ENCODE results near the gene STX19.
A peak's percentile ranks its signal among the peaks of the same experiment; 100 is the strongest.

The STX19 gene

DNA sequence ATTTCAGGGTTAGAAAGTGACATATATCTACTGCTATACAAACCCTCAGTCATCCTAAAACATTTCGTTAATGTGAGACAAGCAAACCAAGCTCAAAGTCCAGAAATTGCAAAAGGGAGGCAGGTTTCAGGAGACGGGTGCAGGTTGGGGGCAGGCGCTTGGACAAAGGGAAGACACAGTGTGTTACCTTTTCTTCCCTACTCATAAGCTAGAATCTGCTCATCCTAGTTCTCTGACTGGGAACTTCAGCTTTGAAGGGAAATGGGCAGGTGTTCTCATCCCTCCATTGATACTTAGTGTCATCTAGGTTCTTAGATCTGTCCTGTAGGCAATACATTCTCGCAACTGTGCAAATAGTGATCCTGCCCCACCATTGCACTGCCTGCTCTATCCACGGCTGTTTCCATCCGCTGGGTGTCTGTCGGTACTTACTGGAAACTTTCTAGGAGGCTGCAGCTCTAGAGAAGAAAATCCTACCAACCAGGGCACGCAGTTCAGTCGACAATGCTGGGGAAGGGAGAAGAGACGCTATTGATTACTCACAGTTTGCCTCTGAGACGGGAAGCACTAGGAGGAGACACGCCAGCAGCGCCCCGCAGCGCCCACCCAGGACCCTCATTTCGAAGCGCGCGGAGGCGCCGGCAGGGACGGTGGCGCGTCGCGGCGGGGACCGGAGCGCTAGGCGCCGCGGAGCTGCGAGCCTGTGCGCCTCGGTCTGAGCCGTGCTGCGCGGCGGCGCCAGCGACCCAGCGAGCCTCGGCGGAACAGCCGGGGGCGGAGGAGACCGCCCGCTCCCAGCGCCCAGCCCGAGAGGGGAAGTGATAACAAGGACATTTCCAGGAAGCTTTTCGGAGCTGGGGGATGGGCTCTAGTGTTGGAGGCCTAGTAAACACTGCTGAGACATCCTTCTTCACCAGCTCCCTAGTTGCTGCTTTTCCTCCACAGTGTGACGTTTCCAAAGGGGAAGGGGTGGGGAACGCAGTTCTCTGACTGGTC is 55.0 kb downstream of the STX19 start, which contains the start of gene PROS1 (continued):
- TF ChIP-seq, protein P1, sequence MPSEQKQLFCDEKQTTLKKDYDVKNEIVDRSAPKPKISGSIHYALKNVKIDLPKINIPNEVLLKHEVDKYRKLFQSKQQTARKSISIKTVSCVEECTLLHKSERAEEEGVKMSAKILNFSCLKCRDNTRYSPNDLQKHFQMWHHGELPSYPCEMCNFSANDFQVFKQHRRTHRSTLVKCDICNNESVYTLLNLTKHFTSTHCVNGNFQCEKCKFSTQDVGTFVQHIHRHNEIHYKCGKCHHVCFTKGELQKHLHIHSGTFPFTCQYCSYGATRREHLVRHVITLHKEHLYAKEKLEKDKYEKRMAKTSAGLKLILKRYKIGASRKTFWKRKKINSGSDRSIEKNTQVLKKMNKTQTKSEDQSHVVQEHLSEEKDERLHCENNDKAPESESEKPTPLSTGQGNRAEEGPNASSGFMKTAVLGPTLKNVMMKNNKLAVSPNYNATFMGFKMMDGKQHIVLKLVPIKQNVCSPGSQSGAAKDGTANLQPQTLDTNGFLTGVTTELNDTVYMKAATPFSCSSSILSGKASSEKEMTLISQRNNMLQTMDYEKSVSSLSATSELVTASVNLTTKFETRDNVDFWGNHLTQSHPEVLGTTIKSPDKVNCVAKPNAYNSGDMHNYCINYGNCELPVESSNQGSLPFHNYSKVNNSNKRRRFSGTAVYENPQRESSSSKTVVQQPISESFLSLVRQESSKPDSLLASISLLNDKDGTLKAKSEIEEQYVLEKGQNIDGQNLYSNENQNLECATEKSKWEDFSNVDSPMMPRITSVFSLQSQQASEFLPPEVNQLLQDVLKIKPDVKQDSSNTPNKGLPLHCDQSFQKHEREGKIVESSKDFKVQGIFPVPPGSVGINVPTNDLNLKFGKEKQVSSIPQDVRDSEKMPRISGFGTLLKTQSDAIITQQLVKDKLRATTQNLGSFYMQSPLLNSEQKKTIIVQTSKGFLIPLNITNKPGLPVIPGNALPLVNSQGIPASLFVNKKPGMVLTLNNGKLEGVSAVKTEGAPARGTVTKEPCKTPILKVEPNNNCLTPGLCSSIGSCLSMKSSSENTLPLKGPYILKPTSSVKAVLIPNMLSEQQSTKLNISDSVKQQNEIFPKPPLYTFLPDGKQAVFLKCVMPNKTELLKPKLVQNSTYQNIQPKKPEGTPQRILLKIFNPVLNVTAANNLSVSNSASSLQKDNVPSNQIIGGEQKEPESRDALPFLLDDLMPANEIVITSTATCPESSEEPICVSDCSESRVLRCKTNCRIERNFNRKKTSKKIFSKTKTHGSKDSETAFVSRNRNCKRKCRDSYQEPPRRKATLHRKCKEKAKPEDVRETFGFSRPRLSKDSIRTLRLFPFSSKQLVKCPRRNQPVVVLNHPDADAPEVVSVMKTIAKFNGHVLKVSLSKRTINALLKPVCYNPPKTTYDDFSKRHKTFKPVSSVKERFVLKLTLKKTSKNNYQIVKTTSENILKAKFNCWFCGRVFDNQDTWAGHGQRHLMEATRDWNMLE (tag by site-specific recombination; conservative IDR thresholded peaks at IDR 0.05; ENCODE audit: low read depth): no peak
- no peak for TF ChIP-seq ZNF404 (tag by site-specific recombination; IDR thresholded peaks at IDR 0.05)
- TF ChIP-seq, protein P2, sequence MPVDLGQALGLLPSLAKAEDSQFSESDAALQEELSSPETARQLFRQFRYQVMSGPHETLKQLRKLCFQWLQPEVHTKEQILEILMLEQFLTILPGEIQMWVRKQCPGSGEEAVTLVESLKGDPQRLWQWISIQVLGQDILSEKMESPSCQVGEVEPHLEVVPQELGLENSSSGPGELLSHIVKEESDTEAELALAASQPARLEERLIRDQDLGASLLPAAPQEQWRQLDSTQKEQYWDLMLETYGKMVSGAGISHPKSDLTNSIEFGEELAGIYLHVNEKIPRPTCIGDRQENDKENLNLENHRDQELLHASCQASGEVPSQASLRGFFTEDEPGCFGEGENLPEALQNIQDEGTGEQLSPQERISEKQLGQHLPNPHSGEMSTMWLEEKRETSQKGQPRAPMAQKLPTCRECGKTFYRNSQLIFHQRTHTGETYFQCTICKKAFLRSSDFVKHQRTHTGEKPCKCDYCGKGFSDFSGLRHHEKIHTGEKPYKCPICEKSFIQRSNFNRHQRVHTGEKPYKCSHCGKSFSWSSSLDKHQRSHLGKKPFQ (tag by site-specific recombination; IDR thresholded peaks at IDR 0.05): no peak
- no peak for TF ChIP-seq ZNF555 (tag by site-specific recombination; conservative IDR thresholded peaks at IDR 0.05)
- no peak for TF ChIP-seq GLIS2 (tag by site-specific recombination; IDR thresholded peaks at IDR 0.05)
- no peak for TF ChIP-seq ZNF626 (tag by site-specific recombination; IDR thresholded peaks at IDR 0.05)
- no peak for TF ChIP-seq ZNF585B (tag by site-specific recombination; IDR thresholded peaks at IDR 0.05)
- TF ChIP-seq ZFP69B (tag by site-specific recombination; IDR thresholded peaks at IDR 0.05): no peak
- no peak for TF ChIP-seq ZEB2 (tag by site-specific recombination; IDR thresholded peaks at IDR 0.05)
- TF ChIP-seq, protein P3, sequence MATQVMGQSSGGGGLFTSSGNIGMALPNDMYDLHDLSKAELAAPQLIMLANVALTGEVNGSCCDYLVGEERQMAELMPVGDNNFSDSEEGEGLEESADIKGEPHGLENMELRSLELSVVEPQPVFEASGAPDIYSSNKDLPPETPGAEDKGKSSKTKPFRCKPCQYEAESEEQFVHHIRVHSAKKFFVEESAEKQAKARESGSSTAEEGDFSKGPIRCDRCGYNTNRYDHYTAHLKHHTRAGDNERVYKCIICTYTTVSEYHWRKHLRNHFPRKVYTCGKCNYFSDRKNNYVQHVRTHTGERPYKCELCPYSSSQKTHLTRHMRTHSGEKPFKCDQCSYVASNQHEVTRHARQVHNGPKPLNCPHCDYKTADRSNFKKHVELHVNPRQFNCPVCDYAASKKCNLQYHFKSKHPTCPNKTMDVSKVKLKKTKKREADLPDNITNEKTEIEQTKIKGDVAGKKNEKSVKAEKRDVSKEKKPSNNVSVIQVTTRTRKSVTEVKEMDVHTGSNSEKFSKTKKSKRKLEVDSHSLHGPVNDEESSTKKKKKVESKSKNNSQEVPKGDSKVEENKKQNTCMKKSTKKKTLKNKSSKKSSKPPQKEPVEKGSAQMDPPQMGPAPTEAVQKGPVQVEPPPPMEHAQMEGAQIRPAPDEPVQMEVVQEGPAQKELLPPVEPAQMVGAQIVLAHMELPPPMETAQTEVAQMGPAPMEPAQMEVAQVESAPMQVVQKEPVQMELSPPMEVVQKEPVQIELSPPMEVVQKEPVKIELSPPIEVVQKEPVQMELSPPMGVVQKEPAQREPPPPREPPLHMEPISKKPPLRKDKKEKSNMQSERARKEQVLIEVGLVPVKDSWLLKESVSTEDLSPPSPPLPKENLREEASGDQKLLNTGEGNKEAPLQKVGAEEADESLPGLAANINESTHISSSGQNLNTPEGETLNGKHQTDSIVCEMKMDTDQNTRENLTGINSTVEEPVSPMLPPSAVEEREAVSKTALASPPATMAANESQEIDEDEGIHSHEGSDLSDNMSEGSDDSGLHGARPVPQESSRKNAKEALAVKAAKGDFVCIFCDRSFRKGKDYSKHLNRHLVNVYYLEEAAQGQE (tag by site-specific recombination; IDR thresholded peaks at IDR 0.05): no peak
- TF ChIP-seq ZNF473 (tag by site-specific recombination; IDR thresholded peaks at IDR 0.05): no peak
- TF ChIP-seq ZNF239 (tag by site-specific recombination; IDR thresholded peaks at IDR 0.05): no peak
- TF ChIP-seq ZNF561 (tag by site-specific recombination; IDR thresholded peaks at IDR 0.05; ENCODE audit: borderline replicate concordance): peak; percentile 69; the same call in 1 of the 2 replicates
- TF ChIP-seq ZFP41 (tag by site-specific recombination; IDR thresholded peaks at IDR 0.05; ENCODE audit: borderline replicate concordance): no peak
- no peak for TF ChIP-seq ZFP3 (tag by site-specific recombination; IDR thresholded peaks at IDR 0.05; ENCODE audit: low read depth)
- TF ChIP-seq, protein P4, sequence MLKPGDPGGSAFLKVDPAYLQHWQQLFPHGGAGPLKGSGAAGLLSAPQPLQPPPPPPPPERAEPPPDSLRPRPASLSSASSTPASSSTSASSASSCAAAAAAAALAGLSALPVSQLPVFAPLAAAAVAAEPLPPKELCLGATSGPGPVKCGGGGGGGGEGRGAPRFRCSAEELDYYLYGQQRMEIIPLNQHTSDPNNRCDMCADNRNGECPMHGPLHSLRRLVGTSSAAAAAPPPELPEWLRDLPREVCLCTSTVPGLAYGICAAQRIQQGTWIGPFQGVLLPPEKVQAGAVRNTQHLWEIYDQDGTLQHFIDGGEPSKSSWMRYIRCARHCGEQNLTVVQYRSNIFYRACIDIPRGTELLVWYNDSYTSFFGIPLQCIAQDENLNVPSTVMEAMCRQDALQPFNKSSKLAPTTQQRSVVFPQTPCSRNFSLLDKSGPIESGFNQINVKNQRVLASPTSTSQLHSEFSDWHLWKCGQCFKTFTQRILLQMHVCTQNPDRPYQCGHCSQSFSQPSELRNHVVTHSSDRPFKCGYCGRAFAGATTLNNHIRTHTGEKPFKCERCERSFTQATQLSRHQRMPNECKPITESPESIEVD (tag by site-specific recombination; IDR thresholded peaks at IDR 0.05): no peak
- TF ChIP-seq GFI1B (tag by site-specific recombination; IDR thresholded peaks at IDR 0.05): no peak
- TF ChIP-seq ZNF549 (tag by site-specific recombination; IDR thresholded peaks at IDR 0.05): no peak
- peak; percentile 43; the same call in 1 of the 2 replicates for TF ChIP-seq ZNF335 (tag by site-specific recombination; conservative IDR thresholded peaks at IDR 0.05)
- TF ChIP-seq ZSCAN16 (tag by site-specific recombination; IDR thresholded peaks at IDR 0.05): no peak
- TF ChIP-seq ZBTB20 (tag by site-specific recombination; IDR thresholded peaks at IDR 0.05): peak; percentile 49; the same call in 1 of the 2 replicates
- TF ChIP-seq ZNF768 (tag by site-specific recombination; IDR thresholded peaks at IDR 0.05): no peak
- TF ChIP-seq ZNF175 (tag by site-specific recombination; IDR thresholded peaks at IDR 0.05): no peak
- TF ChIP-seq SP2 (tag by site-specific recombination; IDR thresholded peaks at IDR 0.05): peak; percentile 39
- no peak for TF ChIP-seq ZNF560 (tag by site-specific recombination; IDR thresholded peaks at IDR 0.05; ENCODE audit: borderline replicate concordance)
- peak; percentile 76; the same call in 1 of the 2 replicates for TF ChIP-seq ZNF660 (tag by site-specific recombination; IDR thresholded peaks at IDR 0.05)
- TF ChIP-seq ZNF777 (tag by site-specific recombination; IDR thresholded peaks at IDR 0.05; ENCODE audit: borderline replicate concordance): no peak
- no peak for TF ChIP-seq ZBTB7A (tag by site-specific recombination; IDR thresholded peaks at IDR 0.05; ENCODE audit: low read depth)
